Measurements from ENCODE around the gene NKG7.
A peak's percentile ranks its signal among the peaks of the same experiment; 100 is the strongest.

Gene NKG7

GRCh38 chr19:51365965-51366388, 6.5 kb downstream of the NKG7 start, which contains the start of gene ETFB:
TSS of gene ETFB (minus strand) at chr19:51366388. CDS start at chr19:51366326, 62 bp downstream.
- Histone ChIP-seq H3K27me3 (ENCODE audit: insufficient read depth, low read length) (no peaks in the 10 kb centered on the region; the same call in 1 of the 2 replicates), H3K9me3 (ENCODE audit: low read length) (no peaks in the 10 kb centered on the region), H3K36me3 (ENCODE audit: insufficient read depth, low read length) (no peaks in the 10 kb centered on the region), H3K27ac (ENCODE audit: low read depth, low read length, poor library complexity, severe bottlenecking) (peak within 1 kb of the TSS; percentile 82), H3F3A (ENCODE audit: insufficient read depth, low read length) (no peaks in the 10 kb centered on the region), H4K20me1 (ENCODE audit: insufficient read depth, low read length) (no peaks in the 10 kb centered on the region), H3K9ac (ENCODE audit: low read length) (peak within 1 kb of the TSS; percentile 99), H3K4me3 (ENCODE audit: low read depth, low read length, poor library complexity, severe bottlenecking) (peak within 1 kb of the TSS; percentile 90), H2AFZ (ENCODE audit: low read length) (no peak within 1 kb of the TSS), H3K4me1 (ENCODE audit: insufficient read depth, low read length, severe bottlenecking) (peaks cover 45% of the 10 kb centered on the region), H3K4me2 (ENCODE audit: low read length) (peak within 1 kb of the TSS; percentile 80), H3K9me2 (ENCODE audit: low read depth, low read length) (no peaks in the 10 kb centered on the region), H3K79me2 (ENCODE audit: insufficient read depth, low read length) (no peaks in the 10 kb centered on the region)
- TF ChIP-seq EZH2 (IDR thresholded peaks at IDR 0.05; ENCODE audit: borderline replicate concordance, low read length) (no peak), CTCF (IDR thresholded peaks at IDR 0.05; ENCODE audit: low read length) (peak; percentile 3; the same call in 1 of the 2 replicates)

- H3K79me2 ChIP-seq (ENCODE audit: insufficient read depth, low read length), result no peaks in the 10 kb centered on the region
- no peak overlapping the region for H2AFZ ChIP-seq (ENCODE audit: low read length)
- peak overlapping the region; percentile 80 for H3K4me2 ChIP-seq (ENCODE audit: low read length)
- H3K36me3 ChIP-seq (ENCODE audit: insufficient read depth, low read length), result no peaks in the 10 kb centered on the region
- H4K20me1 ChIP-seq (ENCODE audit: insufficient read depth, low read length), result no peaks in the 10 kb centered on the region
- peak overlapping the region; percentile 99 for H3K9ac ChIP-seq (ENCODE audit: low read length)
- H3K9me3 ChIP-seq (ENCODE audit: low read length), result no peaks in the 10 kb centered on the region
- no peaks in the 10 kb centered on the region; the same call in 1 of the 2 replicates for H3K27me3 ChIP-seq (ENCODE audit: insufficient read depth, low read length)
- peak overlapping the region; percentile 90 for H3K4me3 ChIP-seq (ENCODE audit: low read depth, low read length, poor library complexity, severe bottlenecking)
- no peaks in the 10 kb centered on the region for H3K9me2 ChIP-seq (ENCODE audit: low read depth, low read length)
- H3K27ac ChIP-seq (ENCODE audit: low read depth, low read length, poor library complexity, severe bottlenecking), result peak overlapping the region; percentile 82
- TF ChIP-seq CTCF (IDR thresholded peaks at IDR 0.05; ENCODE audit: low read length) (peak; percentile 19; the same call in 1 of the 2 replicates), EZH2 (IDR thresholded peaks at IDR 0.05; ENCODE audit: borderline replicate concordance, low read length) (no peak)
- H3K4me1 ChIP-seq (ENCODE audit: insufficient read depth, low read length, severe bottlenecking), result peaks cover 45% of the 10 kb centered on the region
- H3F3A ChIP-seq (ENCODE audit: insufficient read depth, low read length), result no peaks in the 10 kb centered on the region
These were observed 7.1 kb downstream of the NKG7 start for GRCh38 chr19:51365211-51365964.

GRCh38 chr19:51364200-51365106, 8.0 kb downstream of the NKG7 start:
- H3K27me3 ChIP-seq (ENCODE audit: insufficient read depth, low read length), result no peaks in the 10 kb centered on the region
- H3F3A ChIP-seq (ENCODE audit: insufficient read depth, low read length), result no peaks in the 10 kb centered on the region
- no peaks in the 10 kb centered on the region for H4K20me1 ChIP-seq (ENCODE audit: insufficient read depth, low read length)
- H3K9me2 ChIP-seq (ENCODE audit: low read depth, low read length), result no peaks in the 10 kb centered on the region
- H3K4me2 ChIP-seq (ENCODE audit: low read length), result peak overlapping the region; percentile 28; the same call in 1 of the 2 replicates
- H3K9ac ChIP-seq (ENCODE audit: low read length), result no peak overlapping the region; the same call in 1 of the 2 replicates
- H3K4me1 ChIP-seq (ENCODE audit: insufficient read depth, low read length, severe bottlenecking), result peaks cover 45% of the 10 kb centered on the region
- no peak overlapping the region for H2AFZ ChIP-seq (ENCODE audit: low read length)
- no peaks in the 10 kb centered on the region for H3K9me3 ChIP-seq (ENCODE audit: low read length)
- no peaks in the 10 kb centered on the region for H3K79me2 ChIP-seq (ENCODE audit: insufficient read depth, low read length)
- no peak overlapping the region for H3K4me3 ChIP-seq (ENCODE audit: low read depth, low read length, poor library complexity, severe bottlenecking)
- H3K27ac ChIP-seq (ENCODE audit: low read depth, low read length, poor library complexity, severe bottlenecking), result no peak overlapping the region
- no peaks in the 10 kb centered on the region for H3K36me3 ChIP-seq (ENCODE audit: insufficient read depth, low read length)
- TF ChIP-seq EZH2 (IDR thresholded peaks at IDR 0.05; ENCODE audit: borderline replicate concordance, low read length), result no peak
- TF ChIP-seq CTCF (IDR thresholded peaks at IDR 0.05; ENCODE audit: low read length), result no peak

Measured in OCI-LY1 (cell line).